ENCODE measurements around the gene MAST3. TPM values are rescaled to one million over a fixed set of nuclear protein-coding genes. Genes with fewer than 3 reads are reported as not detected.

The MAST3 gene
- 6.6 TPM for total RNA-seq

DNA sequence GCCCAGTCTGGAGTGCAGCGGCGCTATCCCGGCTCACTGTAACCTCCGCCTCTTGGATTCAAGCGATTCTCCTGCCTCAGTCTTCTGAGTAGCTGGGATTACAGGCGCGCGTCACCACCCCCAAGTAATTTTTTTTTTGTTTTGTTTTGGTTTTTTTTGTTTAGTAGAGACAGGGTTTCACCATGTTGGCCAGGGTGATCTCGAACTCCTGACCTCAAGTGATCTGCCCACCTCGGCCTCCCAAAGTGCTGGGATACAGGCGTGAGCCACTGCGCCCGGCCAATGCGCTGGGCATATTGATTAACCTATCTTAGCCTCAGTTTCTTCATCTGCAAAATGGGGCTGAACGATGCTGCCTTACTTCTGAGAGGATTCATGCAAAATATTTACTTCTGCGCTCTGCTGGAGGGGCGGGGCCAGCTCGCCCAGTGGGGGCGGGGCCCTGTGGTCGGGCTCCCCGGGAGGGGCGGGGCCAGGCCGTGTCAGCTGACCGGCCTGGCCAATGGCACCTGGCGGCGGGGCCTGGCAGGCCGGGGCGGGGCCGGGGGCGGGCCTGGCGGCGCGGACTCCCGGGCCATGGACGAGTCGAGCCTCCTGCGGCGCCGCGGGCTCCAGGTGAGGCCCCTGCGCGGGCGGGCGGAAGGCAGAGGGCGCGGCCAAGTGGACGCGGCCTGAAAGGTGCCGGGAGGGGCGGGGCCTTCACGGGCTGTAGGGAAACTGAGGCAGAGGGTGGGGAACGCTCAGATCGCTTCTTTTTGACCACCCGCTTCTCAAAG, at the start of gene MAST3:
Gene MAST3 (plus strand): TSS at position 562 of the 776 bp plus-strand sequence. CDS start 15 bp downstream, at position 577.

DNA sequence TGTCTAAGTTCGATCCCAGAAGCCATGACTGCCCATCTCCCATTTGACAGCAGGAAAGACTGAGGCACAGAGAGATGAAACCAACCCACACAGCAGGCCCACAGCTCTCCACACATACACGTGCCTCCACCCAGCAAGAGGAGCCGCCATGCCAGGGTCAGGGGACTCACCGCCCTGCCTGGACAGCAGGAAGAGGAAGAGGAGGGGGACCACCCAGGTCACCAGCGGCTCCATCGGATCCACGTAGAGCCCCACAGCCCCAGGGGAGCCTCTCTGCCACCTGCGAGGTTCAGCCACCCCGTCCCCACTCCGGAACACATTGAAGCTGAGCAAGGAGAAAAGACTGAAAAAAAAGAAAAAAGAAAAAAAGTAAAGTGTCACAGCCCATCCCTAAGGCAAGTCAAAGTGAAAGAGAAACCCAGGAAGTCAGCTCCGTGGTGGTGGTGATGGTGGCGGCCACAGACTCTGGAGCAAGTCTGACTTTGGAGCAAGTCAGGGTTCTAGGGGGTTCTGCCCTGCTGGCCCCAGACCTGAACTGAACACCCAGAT, 10.9 kb upstream of the MAST3 start, which contains the start of gene IL12RB1:
Gene IL12RB1 (minus strand): TSS at position 345 of the 549 bp plus-strand sequence. CDS start 111 bp downstream, at position 234.

DNA sequence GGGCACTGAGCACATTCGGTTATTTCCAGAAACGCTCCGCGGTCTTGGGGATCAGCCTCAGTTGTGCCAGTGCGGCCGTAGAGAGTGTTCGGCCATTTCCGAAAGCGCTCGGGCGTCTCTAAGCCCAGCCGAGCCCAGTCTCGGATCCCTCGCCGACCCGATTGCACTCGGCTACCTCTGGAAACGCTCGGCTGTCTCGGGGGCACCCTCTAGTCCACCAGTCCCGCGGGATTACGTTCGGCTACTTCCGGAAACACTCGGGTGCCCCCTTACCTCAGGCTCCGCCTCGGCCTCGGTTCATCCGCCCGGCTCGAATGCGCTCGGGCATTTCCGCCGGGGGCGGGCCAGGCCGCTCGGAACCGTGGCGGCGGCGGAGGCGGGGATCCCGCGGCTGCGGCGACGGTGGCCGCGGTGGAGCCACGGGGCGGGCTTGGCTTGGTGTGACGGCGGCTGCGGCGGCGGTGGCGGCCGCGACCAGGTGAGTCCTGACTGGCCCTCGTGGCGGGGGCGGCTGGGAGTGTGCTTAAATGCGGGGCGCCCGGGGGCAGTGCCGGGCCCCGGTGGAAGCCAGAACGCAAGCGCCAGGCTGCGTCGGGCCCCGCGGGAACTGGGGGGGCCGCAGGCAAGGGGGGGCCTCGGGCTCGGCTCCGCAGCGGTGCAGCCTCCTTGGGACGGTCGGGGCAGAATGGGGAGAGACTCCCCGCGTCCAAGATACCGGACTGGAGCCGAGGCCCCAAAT, 55.4 kb downstream of the MAST3 start, which contains the start of gene PIK3R2:
Gene PIK3R2 (plus strand): TSS at position 347 of the 739 bp plus-strand sequence. CDS start 2,717 bp downstream, outside the sequence.

DNA sequence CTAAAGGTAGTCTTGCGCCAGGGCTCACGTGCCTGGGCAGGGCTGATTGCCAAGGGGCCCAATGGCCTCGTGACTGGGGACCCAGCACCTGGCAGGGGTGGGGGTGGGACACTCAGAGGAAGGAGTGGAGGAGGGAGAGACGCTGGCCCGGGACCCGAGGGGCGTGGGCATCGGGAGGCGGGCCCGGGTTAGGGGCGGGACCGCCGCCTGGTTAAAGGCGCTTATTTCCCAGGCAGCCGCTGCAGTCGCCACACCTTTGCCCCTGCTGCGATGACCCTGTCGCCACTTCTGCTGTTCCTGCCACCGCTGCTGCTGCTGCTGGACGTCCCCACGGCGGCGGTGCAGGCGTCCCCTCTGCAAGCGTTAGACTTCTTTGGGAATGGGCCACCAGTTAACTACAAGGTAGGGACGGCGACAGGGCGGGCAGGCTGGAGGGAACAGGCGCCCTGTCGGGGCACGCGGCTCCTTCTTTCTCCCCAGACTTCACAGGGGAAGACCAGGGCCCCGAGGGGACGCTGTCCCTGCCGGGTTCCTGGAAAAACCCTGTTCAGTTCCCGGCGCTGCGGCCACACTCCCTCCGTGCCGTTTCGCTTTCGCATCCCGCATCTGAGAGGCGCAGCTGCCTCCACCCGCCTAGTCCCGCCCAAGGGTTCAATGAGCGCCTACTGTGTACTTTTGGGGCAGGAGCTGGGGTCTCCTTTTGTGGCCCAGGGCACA, 76.2 kb downstream of the MAST3 start, which contains the start of gene IFI30:
Gene IFI30 (plus strand): TSS at position 242 of the 717 bp plus-strand sequence. CDS start 29 bp downstream, at position 271.

DNA sequence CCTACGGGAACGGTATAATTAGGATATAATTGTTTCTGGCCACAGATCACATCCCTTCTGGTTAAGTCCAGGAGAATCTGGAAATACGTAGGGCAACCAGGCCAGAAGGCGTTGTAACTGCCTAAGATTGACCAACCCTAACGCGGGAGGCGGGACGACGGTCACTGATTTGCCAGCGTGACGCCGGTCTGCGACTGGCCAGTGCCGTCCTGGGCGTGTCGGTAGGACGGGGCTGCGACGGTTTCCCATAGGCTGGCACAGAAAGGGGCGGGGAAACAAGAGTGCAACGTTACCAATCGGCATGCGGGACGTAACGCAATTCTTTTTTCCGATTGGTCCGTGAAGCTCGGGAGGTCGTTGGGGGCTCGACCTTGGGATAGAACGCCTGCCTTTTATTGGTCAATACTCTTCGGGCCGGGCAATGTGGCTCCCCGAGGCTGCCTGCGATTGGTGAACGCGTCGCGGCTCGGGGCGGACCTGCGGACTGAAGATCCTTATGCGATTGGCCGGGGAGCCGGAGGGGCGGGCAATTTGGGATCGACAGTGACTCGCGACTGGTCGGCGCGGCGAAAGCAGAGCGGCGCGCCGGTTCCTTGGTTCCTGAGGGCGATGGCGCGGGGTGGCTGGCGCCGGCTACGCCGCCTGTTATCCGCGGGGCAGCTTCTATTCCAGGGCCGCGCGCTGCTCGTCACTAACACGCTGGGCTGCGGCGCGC, 95.3 kb downstream of the MAST3 start, which contains the start of gene MPV17L2:
Gene MPV17L2 (plus strand): TSS at position 546 of the 715 bp plus-strand sequence. CDS start 64 bp downstream, at position 610.

Other genes with a start within 250 kb of the MAST3 start
- gene JAK3, start 249.8 kb upstream of the MAST3 start, total RNA-seq = 3.4 TPM
- 626 TPM for gene RPL18A, start 237.9 kb upstream of the MAST3 start, total RNA-seq
- not detected for gene SLC5A5, start 225.8 kb upstream of the MAST3 start, total RNA-seq
- 50.0 TPM for gene CCDC124, start 164.8 kb upstream of the MAST3 start, total RNA-seq
- 11.1 TPM for gene KCNN1, start 130.7 kb upstream of the MAST3 start, total RNA-seq
- 34.5 TPM for gene ARRDC2, start 89.6 kb upstream of the MAST3 start, total RNA-seq
- 0.38 TPM for gene IL12RB1, start 10.8 kb upstream of the MAST3 start, total RNA-seq
- 42.6 TPM for gene PIK3R2, start 55.4 kb downstream of the MAST3 start, total RNA-seq
- 5.8 TPM for gene IFI30, start 76.0 kb downstream of the MAST3 start, total RNA-seq
- 9.4 TPM for gene MPV17L2, start 95.4 kb downstream of the MAST3 start, total RNA-seq
- gene RAB3A, start 106.3 kb downstream of the MAST3 start, total RNA-seq = 21.1 TPM
- 3.8 TPM for gene PDE4C, start 128.7 kb downstream of the MAST3 start, total RNA-seq
- gene IQCN, start 176.7 kb downstream of the MAST3 start, total RNA-seq = 3.1 TPM
- 217 TPM for gene JUND, start 183.8 kb downstream of the MAST3 start, total RNA-seq
- gene LSM4, start 225.3 kb downstream of the MAST3 start, total RNA-seq = 99.8 TPM
- 19.3 TPM for gene PGPEP1, start 242.8 kb downstream of the MAST3 start, total RNA-seq

All from camera-type eye (tissue), 1 donor.